ENCODE measurements around the gene TRPM8. TPM values are rescaled to one million over a fixed set of nuclear protein-coding genes. Genes with fewer than 3 reads are reported as not detected.

Gene TRPM8
- total RNA-seq, 1 donor from 2014 or later = not detected

GRCh38 chr2:233997707-233998106 is 80.5 kb downstream of the TRPM8 start:
- H3K27ac Mint-ChIP-seq (ENCODE audit: unreplicated experiment) = no peak overlapping the region
- H3K27me3 Mint-ChIP-seq (ENCODE audit: unreplicated experiment) = peaks cover 1% of the 10 kb centered on the region
- no peaks in the 10 kb centered on the region for H3K36me3 Mint-ChIP-seq (ENCODE audit: low read depth, unreplicated experiment)
- H3K4me1 Mint-ChIP-seq (ENCODE audit: unreplicated experiment) = no peaks in the 10 kb centered on the region
- no peaks in the 10 kb centered on the region for H3K9me3 Mint-ChIP-seq (ENCODE audit: unreplicated experiment)
- no peak overlapping the region for H3K4me3 Mint-ChIP-seq (ENCODE audit: unreplicated experiment)
- no peak for TF ChIP-seq CTCF (IDR thresholded peaks at IDR 0.05; ENCODE audit: unreplicated experiment)
- no peak for DNase-seq (ENCODE audit: low spot score)

GRCh38 chr2:233999182-233999581 is 82.0 kb downstream of the TRPM8 start:
- Mint-ChIP-seq H3K36me3 (ENCODE audit: low read depth, unreplicated experiment) (no peaks in the 10 kb centered on the region), H3K9me3 (ENCODE audit: unreplicated experiment) (no peaks in the 10 kb centered on the region), H3K4me3 (ENCODE audit: unreplicated experiment) (no peak overlapping the region), H3K4me1 (ENCODE audit: unreplicated experiment) (no peaks in the 10 kb centered on the region), H3K27ac (ENCODE audit: unreplicated experiment) (no peak overlapping the region), H3K27me3 (ENCODE audit: unreplicated experiment) (peaks cover 1% of the 10 kb centered on the region)
- TF ChIP-seq CTCF (IDR thresholded peaks at IDR 0.05; ENCODE audit: unreplicated experiment) = no peak
- DNase-seq (ENCODE audit: low spot score) = no peak

GRCh38 chr2:234001380-234002160 is 84.4 kb downstream of the TRPM8 start:
- Mint-ChIP-seq H3K4me3 (ENCODE audit: unreplicated experiment) (no peak overlapping the region), H3K36me3 (ENCODE audit: low read depth, unreplicated experiment) (no peaks in the 10 kb centered on the region), H3K9me3 (ENCODE audit: unreplicated experiment) (no peaks in the 10 kb centered on the region), H3K27me3 (ENCODE audit: unreplicated experiment) (peaks cover 1% of the 10 kb centered on the region), H3K27ac (ENCODE audit: unreplicated experiment) (no peak overlapping the region), H3K4me1 (ENCODE audit: unreplicated experiment) (no peaks in the 10 kb centered on the region)
- TF ChIP-seq CTCF (IDR thresholded peaks at IDR 0.05; ENCODE audit: unreplicated experiment) = no peak
- DNase-seq (ENCODE audit: low spot score) = no peak

- TF ChIP-seq CTCF (IDR thresholded peaks at IDR 0.05; ENCODE audit: unreplicated experiment) = no peak
- Mint-ChIP-seq H3K27me3 (ENCODE audit: unreplicated experiment) (peaks cover 1% of the 10 kb centered on the region), H3K9me3 (ENCODE audit: unreplicated experiment) (no peaks in the 10 kb centered on the region), H3K4me1 (ENCODE audit: unreplicated experiment) (no peaks in the 10 kb centered on the region), H3K27ac (ENCODE audit: unreplicated experiment) (no peak overlapping the region), H3K36me3 (ENCODE audit: low read depth, unreplicated experiment) (no peaks in the 10 kb centered on the region), H3K4me3 (ENCODE audit: unreplicated experiment) (no peak overlapping the region)
- no peak for DNase-seq (ENCODE audit: low spot score)
These were observed 85.1 kb downstream of the TRPM8 start for GRCh38 chr2:234002281-234002680.

DNA sequence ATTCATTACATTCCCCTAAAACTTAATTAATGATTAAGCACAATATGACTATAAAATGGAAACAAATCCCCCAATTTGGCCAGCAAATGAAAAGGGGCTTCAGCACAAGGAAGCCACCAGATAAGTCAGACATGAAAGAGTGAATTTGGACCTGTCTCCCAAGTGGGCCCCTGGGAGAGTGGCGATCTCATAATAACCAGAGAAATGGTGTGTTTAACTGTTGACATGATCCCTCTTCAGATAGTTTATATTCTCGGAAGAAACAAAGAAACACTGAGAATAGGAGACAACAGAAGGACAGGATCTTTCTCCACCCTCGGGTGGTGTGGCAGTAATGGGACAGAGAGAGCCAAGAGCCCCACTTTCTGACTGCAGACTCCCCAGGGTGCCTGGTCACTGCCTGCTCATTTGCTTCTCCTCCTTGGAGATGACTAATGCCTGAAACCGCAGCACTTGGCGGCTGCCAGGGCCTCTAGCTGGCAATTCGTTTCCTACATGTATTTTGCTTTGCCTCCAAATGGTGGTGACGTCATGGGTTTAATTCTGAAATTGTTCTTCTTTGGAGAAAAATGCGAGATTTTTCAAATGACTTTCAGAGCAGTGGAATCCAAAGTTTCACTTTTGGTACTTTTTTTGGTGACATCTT is 86.9 kb downstream of the TRPM8 start:
- H3K27ac Mint-ChIP-seq (ENCODE audit: unreplicated experiment) = no peak overlapping the region

More for the DNA sequence above, 86.9 kb downstream of the TRPM8 start:
- Mint-ChIP-seq H3K4me1 (ENCODE audit: unreplicated experiment) (no peaks in the 10 kb centered on the region), H3K9me3 (ENCODE audit: unreplicated experiment) (no peaks in the 10 kb centered on the region), H3K36me3 (ENCODE audit: low read depth, unreplicated experiment) (no peaks in the 10 kb centered on the region), H3K27me3 (ENCODE audit: unreplicated experiment) (peaks cover 1% of the 10 kb centered on the region), H3K4me3 (ENCODE audit: unreplicated experiment) (no peak overlapping the region)
- TF ChIP-seq CTCF (IDR thresholded peaks at IDR 0.05; ENCODE audit: unreplicated experiment) = no peak
- no peak for DNase-seq (ENCODE audit: low spot score)

Data from endothelial cell (in vitro differentiated cells).